Measurements from ENCODE around the gene CHAF1A. TPM values are rescaled to one million over a fixed set of nuclear protein-coding genes. Genes with fewer than 3 reads are reported as not detected.

CHAF1A gene
- total and polyA plus RNA-seq, 2 of the 8 experiments (the other 6 are each of a cell fraction or from before 2014, with no cell fraction given), result 122 to 147 TPM

DNA sequence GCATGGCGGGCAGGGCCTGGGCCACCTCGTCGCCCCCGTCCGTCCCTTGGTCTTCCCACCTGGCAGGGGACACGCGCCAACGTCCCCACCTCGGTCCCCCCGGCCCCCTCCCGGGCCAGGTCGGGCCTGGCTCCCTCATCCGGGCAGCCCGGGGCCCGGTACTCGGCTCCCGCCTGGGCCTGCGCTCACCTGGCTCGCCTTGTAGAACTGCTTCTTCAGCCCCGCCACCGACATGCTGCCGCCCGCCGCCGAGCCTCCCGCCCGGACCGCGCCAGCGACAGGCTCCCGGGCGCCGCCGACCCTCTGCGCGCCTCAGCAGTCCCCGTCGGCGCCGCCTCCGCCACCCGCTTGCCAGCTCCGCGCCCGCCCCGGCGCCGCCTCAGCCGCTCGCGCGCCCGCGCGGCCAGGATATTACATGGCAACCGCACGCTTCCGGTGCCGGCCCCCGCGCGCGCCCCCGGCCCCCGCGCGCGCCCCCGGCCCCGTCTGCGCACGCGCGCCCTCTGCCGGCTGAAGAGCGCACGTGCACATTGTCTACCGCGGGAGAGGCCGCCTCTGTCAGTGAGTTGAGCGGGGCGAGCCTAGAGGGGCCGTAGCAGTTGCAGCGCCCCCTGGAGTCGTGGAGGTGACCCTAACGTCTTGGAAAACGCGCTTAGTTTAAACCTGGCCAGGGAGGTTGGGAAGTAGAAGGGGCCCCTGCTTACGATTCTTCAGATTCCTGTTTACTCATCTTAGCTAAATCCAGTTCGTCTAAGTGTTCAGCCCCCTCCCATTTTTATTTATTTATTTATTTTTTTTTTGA is 2.1 kb upstream of the CHAF1A start, which contains the start of gene SH3GL1 (continued):
- TF ChIP-seq, protein P1, sequence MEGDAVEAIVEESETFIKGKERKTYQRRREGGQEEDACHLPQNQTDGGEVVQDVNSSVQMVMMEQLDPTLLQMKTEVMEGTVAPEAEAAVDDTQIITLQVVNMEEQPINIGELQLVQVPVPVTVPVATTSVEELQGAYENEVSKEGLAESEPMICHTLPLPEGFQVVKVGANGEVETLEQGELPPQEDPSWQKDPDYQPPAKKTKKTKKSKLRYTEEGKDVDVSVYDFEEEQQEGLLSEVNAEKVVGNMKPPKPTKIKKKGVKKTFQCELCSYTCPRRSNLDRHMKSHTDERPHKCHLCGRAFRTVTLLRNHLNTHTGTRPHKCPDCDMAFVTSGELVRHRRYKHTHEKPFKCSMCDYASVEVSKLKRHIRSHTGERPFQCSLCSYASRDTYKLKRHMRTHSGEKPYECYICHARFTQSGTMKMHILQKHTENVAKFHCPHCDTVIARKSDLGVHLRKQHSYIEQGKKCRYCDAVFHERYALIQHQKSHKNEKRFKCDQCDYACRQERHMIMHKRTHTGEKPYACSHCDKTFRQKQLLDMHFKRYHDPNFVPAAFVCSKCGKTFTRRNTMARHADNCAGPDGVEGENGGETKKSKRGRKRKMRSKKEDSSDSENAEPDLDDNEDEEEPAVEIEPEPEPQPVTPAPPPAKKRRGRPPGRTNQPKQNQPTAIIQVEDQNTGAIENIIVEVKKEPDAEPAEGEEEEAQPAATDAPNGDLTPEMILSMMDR (IDR thresholded peaks at IDR 0.05; ENCODE audit: control extremely low read depth in 1 of 3, insufficient read depth in 1 of 3, low read depth in 1 of 3, low read length in 3 of 3), result peak; percentile 92 to 99 (median 96)
- TF ChIP-seq SIRT6 (IDR thresholded peaks at IDR 0.05; ENCODE audit: low read length), result no peak
- peak; percentile 58; the same call in 1 of the 2 replicates for TF ChIP-seq SP1 (IDR thresholded peaks at IDR 0.05; ENCODE audit: low read depth, low read length)
- TF ChIP-seq, protein P2, sequence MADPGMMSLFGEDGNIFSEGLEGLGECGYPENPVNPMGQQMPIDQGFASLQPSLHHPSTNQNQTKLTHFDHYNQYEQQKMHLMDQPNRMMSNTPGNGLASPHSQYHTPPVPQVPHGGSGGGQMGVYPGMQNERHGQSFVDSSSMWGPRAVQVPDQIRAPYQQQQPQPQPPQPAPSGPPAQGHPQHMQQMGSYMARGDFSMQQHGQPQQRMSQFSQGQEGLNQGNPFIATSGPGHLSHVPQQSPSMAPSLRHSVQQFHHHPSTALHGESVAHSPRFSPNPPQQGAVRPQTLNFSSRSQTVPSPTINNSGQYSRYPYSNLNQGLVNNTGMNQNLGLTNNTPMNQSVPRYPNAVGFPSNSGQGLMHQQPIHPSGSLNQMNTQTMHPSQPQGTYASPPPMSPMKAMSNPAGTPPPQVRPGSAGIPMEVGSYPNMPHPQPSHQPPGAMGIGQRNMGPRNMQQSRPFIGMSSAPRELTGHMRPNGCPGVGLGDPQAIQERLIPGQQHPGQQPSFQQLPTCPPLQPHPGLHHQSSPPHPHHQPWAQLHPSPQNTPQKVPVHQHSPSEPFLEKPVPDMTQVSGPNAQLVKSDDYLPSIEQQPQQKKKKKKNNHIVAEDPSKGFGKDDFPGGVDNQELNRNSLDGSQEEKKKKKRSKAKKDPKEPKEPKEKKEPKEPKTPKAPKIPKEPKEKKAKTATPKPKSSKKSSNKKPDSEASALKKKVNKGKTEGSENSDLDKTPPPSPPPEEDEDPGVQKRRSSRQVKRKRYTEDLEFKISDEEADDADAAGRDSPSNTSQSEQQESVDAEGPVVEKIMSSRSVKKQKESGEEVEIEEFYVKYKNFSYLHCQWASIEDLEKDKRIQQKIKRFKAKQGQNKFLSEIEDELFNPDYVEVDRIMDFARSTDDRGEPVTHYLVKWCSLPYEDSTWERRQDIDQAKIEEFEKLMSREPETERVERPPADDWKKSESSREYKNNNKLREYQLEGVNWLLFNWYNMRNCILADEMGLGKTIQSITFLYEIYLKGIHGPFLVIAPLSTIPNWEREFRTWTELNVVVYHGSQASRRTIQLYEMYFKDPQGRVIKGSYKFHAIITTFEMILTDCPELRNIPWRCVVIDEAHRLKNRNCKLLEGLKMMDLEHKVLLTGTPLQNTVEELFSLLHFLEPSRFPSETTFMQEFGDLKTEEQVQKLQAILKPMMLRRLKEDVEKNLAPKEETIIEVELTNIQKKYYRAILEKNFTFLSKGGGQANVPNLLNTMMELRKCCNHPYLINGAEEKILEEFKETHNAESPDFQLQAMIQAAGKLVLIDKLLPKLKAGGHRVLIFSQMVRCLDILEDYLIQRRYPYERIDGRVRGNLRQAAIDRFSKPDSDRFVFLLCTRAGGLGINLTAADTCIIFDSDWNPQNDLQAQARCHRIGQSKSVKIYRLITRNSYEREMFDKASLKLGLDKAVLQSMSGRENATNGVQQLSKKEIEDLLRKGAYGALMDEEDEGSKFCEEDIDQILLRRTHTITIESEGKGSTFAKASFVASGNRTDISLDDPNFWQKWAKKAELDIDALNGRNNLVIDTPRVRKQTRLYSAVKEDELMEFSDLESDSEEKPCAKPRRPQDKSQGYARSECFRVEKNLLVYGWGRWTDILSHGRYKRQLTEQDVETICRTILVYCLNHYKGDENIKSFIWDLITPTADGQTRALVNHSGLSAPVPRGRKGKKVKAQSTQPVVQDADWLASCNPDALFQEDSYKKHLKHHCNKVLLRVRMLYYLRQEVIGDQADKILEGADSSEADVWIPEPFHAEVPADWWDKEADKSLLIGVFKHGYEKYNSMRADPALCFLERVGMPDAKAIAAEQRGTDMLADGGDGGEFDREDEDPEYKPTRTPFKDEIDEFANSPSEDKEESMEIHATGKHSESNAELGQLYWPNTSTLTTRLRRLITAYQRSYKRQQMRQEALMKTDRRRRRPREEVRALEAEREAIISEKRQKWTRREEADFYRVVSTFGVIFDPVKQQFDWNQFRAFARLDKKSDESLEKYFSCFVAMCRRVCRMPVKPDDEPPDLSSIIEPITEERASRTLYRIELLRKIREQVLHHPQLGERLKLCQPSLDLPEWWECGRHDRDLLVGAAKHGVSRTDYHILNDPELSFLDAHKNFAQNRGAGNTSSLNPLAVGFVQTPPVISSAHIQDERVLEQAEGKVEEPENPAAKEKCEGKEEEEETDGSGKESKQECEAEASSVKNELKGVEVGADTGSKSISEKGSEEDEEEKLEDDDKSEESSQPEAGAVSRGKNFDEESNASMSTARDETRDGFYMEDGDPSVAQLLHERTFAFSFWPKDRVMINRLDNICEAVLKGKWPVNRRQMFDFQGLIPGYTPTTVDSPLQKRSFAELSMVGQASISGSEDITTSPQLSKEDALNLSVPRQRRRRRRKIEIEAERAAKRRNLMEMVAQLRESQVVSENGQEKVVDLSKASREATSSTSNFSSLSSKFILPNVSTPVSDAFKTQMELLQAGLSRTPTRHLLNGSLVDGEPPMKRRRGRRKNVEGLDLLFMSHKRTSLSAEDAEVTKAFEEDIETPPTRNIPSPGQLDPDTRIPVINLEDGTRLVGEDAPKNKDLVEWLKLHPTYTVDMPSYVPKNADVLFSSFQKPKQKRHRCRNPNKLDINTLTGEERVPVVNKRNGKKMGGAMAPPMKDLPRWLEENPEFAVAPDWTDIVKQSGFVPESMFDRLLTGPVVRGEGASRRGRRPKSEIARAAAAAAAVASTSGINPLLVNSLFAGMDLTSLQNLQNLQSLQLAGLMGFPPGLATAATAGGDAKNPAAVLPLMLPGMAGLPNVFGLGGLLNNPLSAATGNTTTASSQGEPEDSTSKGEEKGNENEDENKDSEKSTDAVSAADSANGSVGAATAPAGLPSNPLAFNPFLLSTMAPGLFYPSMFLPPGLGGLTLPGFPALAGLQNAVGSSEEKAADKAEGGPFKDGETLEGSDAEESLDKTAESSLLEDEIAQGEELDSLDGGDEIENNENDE (IDR thresholded peaks at IDR 0.05; ENCODE audit: insufficient replicate concordance, low read length), result no peak
- TF ChIP-seq ATF3 (IDR thresholded peaks at IDR 0.05; ENCODE audit: insufficient read depth, low read depth, low read length), result peak; percentile 55
- TF ChIP-seq CTBP2 (IDR thresholded peaks at IDR 0.05; ENCODE audit: borderline replicate concordance, insufficient read depth, insufficient read length, low read length), result no peak
